Mucosa of stomach (tissue), 1 donor: ENCODE results near the gene ANAPC5.
"Not testable (repeated sequence)": the region's sequence is repeated elsewhere in the genome, so short reads cannot be mapped to it uniquely, and the experiment has no call there.

Experiments
- H3K27me3 ChIP-seq: one replicate; pipeline ENCODE4 v1.7.0; 2013; ENCODE audit warnings: mild to moderate bottlenecking, low read length; ENCODE audit not compliant: control insufficient read depth, insufficient read depth
- H3K36me3 ChIP-seq: one replicate; pipeline ENCODE4 v1.7.0; 2013; ENCODE audit warnings: low read length; ENCODE audit not compliant: control insufficient read depth, insufficient read depth
- H3K4me1 ChIP-seq: one replicate; pipeline ENCODE4 v1.7.0; 2013; ENCODE audit warnings: mild to moderate bottlenecking, low read length; ENCODE audit not compliant: control insufficient read depth, insufficient read depth
- H3K4me3 ChIP-seq: one replicate; pipeline ENCODE4 v1.7.0; 2013; ENCODE audit warnings: low read length
- H3K9ac ChIP-seq: one replicate; pipeline ENCODE4 v1.7.0; 2013; ENCODE audit warnings: mild to moderate bottlenecking, low read length, moderate library complexity
- H3K9me3 ChIP-seq: one replicate; pipeline ENCODE4 v1.7.0; 2013; ENCODE audit warnings: mild to moderate bottlenecking, low read length, moderate library complexity; ENCODE audit not compliant: control insufficient read depth
- donor health status: Pancreatic carcinoma.

Gene ANAPC5

GRCh38 chr12:121287267-121287954 is 64.8 kb downstream of the ANAPC5 start:
- H3K36me3 ChIP-seq = no peaks in the 10 kb centered on the region
- no peaks in the 10 kb centered on the region for H3K4me1 ChIP-seq
- H3K9ac ChIP-seq = no peak overlapping the region
- H3K27me3 ChIP-seq = no peaks in the 10 kb centered on the region
- H3K9me3 ChIP-seq = no peaks in the 10 kb centered on the region
- no peak overlapping the region for H3K4me3 ChIP-seq

- no peak overlapping the region for H3K4me3 ChIP-seq
- no peaks in the 10 kb centered on the region for H3K4me1 ChIP-seq
- no peaks in the 10 kb centered on the region for H3K36me3 ChIP-seq
- no peaks in the 10 kb centered on the region for H3K27me3 ChIP-seq
- H3K9me3 ChIP-seq = no peaks in the 10 kb centered on the region
- no peak overlapping the region for H3K9ac ChIP-seq
Observed at GRCh38 chr12:121285856-121286255, 66.4 kb downstream of the ANAPC5 start.

GRCh38 chr12:121284551-121285390 is 67.4 kb downstream of the ANAPC5 start:
- Histone ChIP-seq H3K36me3 (no peaks in the 10 kb centered on the region), H3K27me3 (no peaks in the 10 kb centered on the region), H3K9ac (no peak overlapping the region), H3K4me1 (peaks cover under 1% of the 10 kb centered on the region), H3K9me3 (no peaks in the 10 kb centered on the region), H3K4me3 (no peak overlapping the region)

- Histone ChIP-seq H3K36me3 (no peaks in the 10 kb centered on the region), H3K27me3 (no peaks in the 10 kb centered on the region), H3K9me3 (no peaks in the 10 kb centered on the region), H3K4me3 (no peak overlapping the region), H3K9ac (no peak overlapping the region), H3K4me1 (peaks cover 6% of the 10 kb centered on the region)
Observed at GRCh38 chr12:121283841-121284240, 68.4 kb downstream of the ANAPC5 start.

- H3K9ac ChIP-seq = no peak overlapping the region
- no peak overlapping the region for H3K4me3 ChIP-seq
- H3K27me3 ChIP-seq = no peaks in the 10 kb centered on the region
- no peaks in the 10 kb centered on the region for H3K36me3 ChIP-seq
- H3K4me1 ChIP-seq = peaks cover 6% of the 10 kb centered on the region
- H3K9me3 ChIP-seq = no peaks in the 10 kb centered on the region
Observed at GRCh38 chr12:121283388-121283787, 68.8 kb downstream of the ANAPC5 start.

- not testable (repeated sequence) for H3K27me3 ChIP-seq, H3K36me3 ChIP-seq, H3K9me3 ChIP-seq, H3K4me1 ChIP-seq, H3K4me3 ChIP-seq, H3K9ac ChIP-seq
Observed at GRCh38 chr12:121282910-121283309, 69.3 kb downstream of the ANAPC5 start.

- Histone ChIP-seq H3K9ac (no peak overlapping the region), H3K4me3 (no peak overlapping the region), H3K27me3 (no peaks in the 10 kb centered on the region), H3K9me3 (no peaks in the 10 kb centered on the region), H3K4me1 (peaks cover 6% of the 10 kb centered on the region), H3K36me3 (no peaks in the 10 kb centered on the region)
Observed at GRCh38 chr12:121282072-121282742, 70.0 kb downstream of the ANAPC5 start.

GRCh38 chr12:121281116-121281515 is 71.1 kb downstream of the ANAPC5 start:
- H3K4me1 ChIP-seq, H3K27me3 ChIP-seq, H3K4me3 ChIP-seq, H3K9ac ChIP-seq, H3K36me3 ChIP-seq, H3K9me3 ChIP-seq: not testable (repeated sequence)

GRCh38 chr12:121280531-121280930 is 71.7 kb downstream of the ANAPC5 start:
- H3K4me1 ChIP-seq, H3K27me3 ChIP-seq, H3K36me3 ChIP-seq, H3K4me3 ChIP-seq, H3K9me3 ChIP-seq, H3K9ac ChIP-seq: not testable (repeated sequence)

GRCh38 chr12:121279507-121279915 is 72.7 kb downstream of the ANAPC5 start:
- no peak overlapping the region for H3K9ac ChIP-seq
- H3K4me1 ChIP-seq = peaks cover 6% of the 10 kb centered on the region

GRCh38 chr12:121279071-121279375 is 73.2 kb downstream of the ANAPC5 start:
- Histone ChIP-seq H3K9ac (no peak overlapping the region), H3K36me3 (no peaks in the 10 kb centered on the region), H3K27me3 (no peaks in the 10 kb centered on the region), H3K4me3 (no peak overlapping the region), H3K4me1 (peaks cover 6% of the 10 kb centered on the region), H3K9me3 (no peaks in the 10 kb centered on the region)

More at GRCh38 chr12:121279507-121279915, 72.7 kb downstream of the ANAPC5 start:
- Histone ChIP-seq H3K36me3 (no peaks in the 10 kb centered on the region), H3K9me3 (no peaks in the 10 kb centered on the region), H3K4me3 (no peak overlapping the region), H3K27me3 (no peaks in the 10 kb centered on the region)
